ENCODE data around the gene INHBA.

DNA sequence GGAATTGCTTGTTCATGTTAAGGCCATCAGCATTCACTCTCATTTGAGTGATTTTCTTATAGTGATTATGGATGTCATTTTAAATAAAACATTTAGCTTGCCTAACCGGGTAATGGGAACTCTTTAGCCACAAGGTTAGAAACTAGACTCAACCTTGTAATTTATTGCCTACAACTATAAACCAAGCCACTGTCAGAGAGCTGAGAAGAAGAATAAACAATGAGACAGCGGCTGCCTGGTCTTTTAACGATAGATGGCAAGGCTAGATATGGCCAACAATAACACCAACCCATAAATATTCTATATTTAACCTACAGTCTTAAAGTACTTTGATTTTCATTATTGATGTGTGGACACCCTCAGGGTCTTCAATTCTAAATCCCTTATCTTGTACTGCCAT is 27.8 kb upstream of the INHBA start:
- TF ChIP-seq, protein P1, sequence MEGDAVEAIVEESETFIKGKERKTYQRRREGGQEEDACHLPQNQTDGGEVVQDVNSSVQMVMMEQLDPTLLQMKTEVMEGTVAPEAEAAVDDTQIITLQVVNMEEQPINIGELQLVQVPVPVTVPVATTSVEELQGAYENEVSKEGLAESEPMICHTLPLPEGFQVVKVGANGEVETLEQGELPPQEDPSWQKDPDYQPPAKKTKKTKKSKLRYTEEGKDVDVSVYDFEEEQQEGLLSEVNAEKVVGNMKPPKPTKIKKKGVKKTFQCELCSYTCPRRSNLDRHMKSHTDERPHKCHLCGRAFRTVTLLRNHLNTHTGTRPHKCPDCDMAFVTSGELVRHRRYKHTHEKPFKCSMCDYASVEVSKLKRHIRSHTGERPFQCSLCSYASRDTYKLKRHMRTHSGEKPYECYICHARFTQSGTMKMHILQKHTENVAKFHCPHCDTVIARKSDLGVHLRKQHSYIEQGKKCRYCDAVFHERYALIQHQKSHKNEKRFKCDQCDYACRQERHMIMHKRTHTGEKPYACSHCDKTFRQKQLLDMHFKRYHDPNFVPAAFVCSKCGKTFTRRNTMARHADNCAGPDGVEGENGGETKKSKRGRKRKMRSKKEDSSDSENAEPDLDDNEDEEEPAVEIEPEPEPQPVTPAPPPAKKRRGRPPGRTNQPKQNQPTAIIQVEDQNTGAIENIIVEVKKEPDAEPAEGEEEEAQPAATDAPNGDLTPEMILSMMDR (IDR thresholded peaks at IDR 0.05): no peak
- TF ChIP-seq POLR2A (IDR thresholded peaks at IDR 0.05) (no peak), POLR2AphosphoS5 (IDR thresholded peaks at IDR 0.05) (no peak)
